Ovary (tissue), 3 donors: Measurements from ENCODE around the gene CH25H.

ENCODE experiments used
- CTCF ChIP-seq, 3 donors: fragments of 450-650 bp in 2 of 3; fragments of 200-600 bp in 1 of 3; IDR thresholded peaks; one replicate each; pipeline versions ENCODE4 v1.5.1 to v1.8.0; 2016 to 2022; ENCODE audit warnings: antibody characterized with exemption in 3 of 3, mild to moderate bottlenecking in 1 of 3
- EP300 ChIP-seq: sonication (generic); formaldehyde crosslinking; IDR thresholded peaks from one replicate; pipeline ENCODE4 v1.6.1; 2017; ENCODE audit warnings: antibody characterized with exemption
- POLR2A ChIP-seq: fragments of 450-650 bp; IDR thresholded peaks from one replicate; pipeline ENCODE4 v1.6.1; 2017; ENCODE audit warnings: antibody characterized with exemption, mild to moderate bottlenecking, moderate library complexity
- donor health status: DM: no; HTN: no; CAD: no.

DNA sequence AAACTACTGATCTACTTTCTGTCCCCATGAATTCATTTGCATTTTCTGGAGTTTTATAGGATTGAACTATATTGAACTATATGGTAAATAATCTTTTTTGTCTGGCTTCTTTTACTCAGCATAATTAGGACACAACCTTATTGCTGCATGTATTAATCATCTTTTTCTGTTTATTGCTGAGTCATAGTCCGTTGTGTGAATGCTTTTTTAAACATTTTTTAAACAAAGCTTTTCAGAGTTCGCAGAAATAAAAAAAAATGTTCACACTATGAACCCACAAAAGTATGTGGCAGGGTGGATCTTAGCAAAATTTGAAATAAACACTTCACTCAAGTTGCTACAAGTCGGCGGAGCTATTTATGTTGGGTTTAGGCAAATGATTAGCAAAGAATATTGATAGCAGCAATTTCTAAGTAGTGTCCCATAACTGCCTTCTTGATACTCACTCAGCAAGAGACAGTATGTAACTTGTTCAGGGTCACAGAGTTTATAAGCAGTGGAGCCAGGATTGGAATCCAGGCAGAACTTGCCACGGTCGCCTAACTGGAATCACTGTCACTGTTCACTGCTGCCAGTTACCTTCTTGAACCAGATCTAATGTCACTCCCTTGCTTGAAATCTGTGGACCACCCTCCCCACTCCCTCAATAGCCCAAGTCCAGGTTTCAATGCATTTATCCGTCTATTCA is 5.6 kb downstream of the CH25H start:
- TF ChIP-seq CTCF (IDR thresholded peaks at IDR 0.05) (no peak), EP300 (no peak), POLR2A (no peak)
